ENCODE data around the gene SEL1L3. TPM values are rescaled to one million over a fixed set of nuclear protein-coding genes. Genes with fewer than 3 reads are reported as not detected.

Gene SEL1L3
- polyA plus RNA-seq, 1 of the 3 experiments (the other 2 are of a cell fraction): 2.2 TPM

DNA sequence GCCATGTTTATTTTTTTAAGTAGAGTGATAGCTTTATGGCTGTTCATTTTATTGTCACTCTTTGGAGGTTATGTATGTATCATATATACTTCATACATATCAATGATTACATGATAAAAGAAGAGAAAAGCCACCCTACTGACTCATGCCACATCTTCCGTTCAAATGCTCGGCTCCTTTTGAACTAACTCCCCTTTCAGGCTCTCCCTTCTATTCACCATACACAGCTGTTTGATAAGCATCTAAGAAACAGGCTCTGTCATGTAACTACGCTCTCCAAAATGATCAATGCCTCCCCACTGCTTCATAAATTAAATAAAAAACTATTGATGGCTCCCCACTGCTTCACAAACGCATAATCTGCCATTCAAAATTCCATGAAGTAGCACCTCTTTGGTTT, 89.4 kb downstream of the SEL1L3 start:
- H3K9me3 ChIP-seq: peaks cover 14% of the 10 kb centered on the region; the same call in 1 of the 2 replicates
- peaks cover 0 to 20% of the 10 kb centered on the region in 2 experiments for H3K36me3 ChIP-seq (replicated peaks in 1 of 2; ENCODE audit: control insufficient read depth in 1 of 2, insufficient read depth in 2 of 2, low read length in 1 of 2)
- ChIA-PET POLR2A (no interaction called here), CTCF (interaction anchor here (9.0 kb wide), 1 partner anchor 331 kb away, joined by 166 read pairs; no protein-coding TSS in a partner anchor)
- H3K4me3 ChIP-seq (ENCODE audit: low read depth in 2 of 2, low read length in 1 of 2): no peak overlapping the region
- no peak for DNase-seq
- H3K9me2 ChIP-seq: no peaks in the 10 kb centered on the region
- no peak overlapping the region for H3K27ac ChIP-seq (ENCODE audit: low read depth in 2 of 2, low read length in 1 of 2)
- H3K9ac ChIP-seq: no peak overlapping the region
- no peaks in the 10 kb centered on the region for H3K4me1 ChIP-seq (ENCODE audit: control insufficient read depth in 1 of 2, insufficient read depth in 2 of 2, low read depth in 1 of 2, low read length in 1 of 2)
- no peaks in the 10 kb centered on the region for H3K79me2 ChIP-seq (ENCODE audit: insufficient read depth)
- no peaks in the 10 kb centered on the region for H4K20me1 ChIP-seq (ENCODE audit: insufficient read depth)
- WGBS (ENCODE audit: low lambda C conversion rate): 68% methylated on average over 4 of the region's 4 CpGs
- no peaks in the 10 kb centered on the region for H3F3A ChIP-seq (replicated peaks; ENCODE audit: insufficient read depth)
- no peaks in the 10 kb centered on the region for H3K27me3 ChIP-seq (ENCODE audit: insufficient read depth)
- H3K4me2 ChIP-seq: no peak overlapping the region
- TF ChIP-seq SIN3A (IDR thresholded peaks at IDR 0.05; ENCODE audit: borderline replicate concordance, low read depth, low read length) (no peak), ELF1 (IDR thresholded peaks at IDR 0.05) (no peak), JUND (IDR thresholded peaks at IDR 0.05) (no peak), GABPA (IDR thresholded peaks at IDR 0.05; ENCODE audit: low read depth) (no peak), FOXJ3 (CRISPR knock-in tag; IDR thresholded peaks at IDR 0.05) (no peak), TCF12 (IDR thresholded peaks at IDR 0.05) (no peak), CHD2 (IDR thresholded peaks at IDR 0.05; ENCODE audit: low read length, partially characterized antibody) (no peak), MXI1 (IDR thresholded peaks at IDR 0.05; ENCODE audit: low read depth, low read length) (no peak), RAD21 (IDR thresholded peaks at IDR 0.05; ENCODE audit: low read length) (no peak), NFIC (IDR thresholded peaks at IDR 0.05; ENCODE audit: borderline replicate concordance) (no peak), ZBTB33 (IDR thresholded peaks at IDR 0.05; ENCODE audit: borderline replicate concordance, low read depth) (no peak), EZH2phosphoT487 (IDR thresholded peaks at IDR 0.05; ENCODE audit: borderline replicate concordance, low read depth) (no peak), IRF3 (IDR thresholded peaks at IDR 0.05; ENCODE audit: low read depth, low read length) (no peak)
- H2AFZ ChIP-seq (ENCODE audit: low read depth): no peak overlapping the region

DNA sequence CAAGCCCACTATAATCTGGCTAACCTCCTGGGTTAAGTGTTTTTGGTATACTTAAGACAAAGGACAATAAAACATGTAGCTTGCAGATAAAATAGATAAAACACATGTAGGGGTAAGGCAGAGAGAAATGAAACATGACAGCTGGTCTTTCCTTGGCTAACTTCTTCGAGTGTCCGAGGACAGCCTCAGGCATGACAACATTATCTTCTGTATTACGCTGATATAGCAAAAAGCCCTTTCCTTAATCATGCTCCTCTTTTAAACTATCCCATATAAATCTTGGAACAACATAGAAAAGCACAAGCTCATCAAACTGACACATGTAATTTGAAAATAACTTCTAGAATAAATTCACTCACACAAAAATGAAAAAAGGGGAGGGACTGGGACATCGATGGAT, 91.1 kb downstream of the SEL1L3 start:
- H3K9me2 ChIP-seq: no peaks in the 10 kb centered on the region
- no peak overlapping the region for H3K9ac ChIP-seq
- H3K4me2 ChIP-seq: no peak overlapping the region
- peaks cover 0 to 9% of the 10 kb centered on the region in 2 experiments for H3K36me3 ChIP-seq (replicated peaks in 1 of 2; ENCODE audit: control insufficient read depth in 1 of 2, insufficient read depth in 2 of 2, low read length in 1 of 2)
- no peaks in the 10 kb centered on the region for H3K79me2 ChIP-seq (ENCODE audit: insufficient read depth)
- ChIA-PET POLR2A (no interaction called here), CTCF (interaction anchor here (0.9 to 9.0 kb wide), 4 partner anchors 20 to 459 kb away, joined by 3 to 166 read pairs (median 4); partner anchors contain the start of gene ZCCHC4)
- no peak overlapping the region for H2AFZ ChIP-seq (ENCODE audit: low read depth)
- no peak for DNase-seq
- H3K9me3 ChIP-seq: peaks cover 8% of the 10 kb centered on the region; the same call in 1 of the 2 replicates
- no peaks in the 10 kb centered on the region for H4K20me1 ChIP-seq (ENCODE audit: insufficient read depth)
- H3K4me1 ChIP-seq (ENCODE audit: control insufficient read depth in 1 of 2, insufficient read depth in 2 of 2, low read depth in 1 of 2, low read length in 1 of 2): no peaks in the 10 kb centered on the region
- no peak overlapping the region for H3K27ac ChIP-seq (ENCODE audit: low read depth in 2 of 2, low read length in 1 of 2)
- no peaks in the 10 kb centered on the region for H3K27me3 ChIP-seq (ENCODE audit: insufficient read depth)
- 57% methylated on average over 4 of the region's 4 CpGs for WGBS (ENCODE audit: low lambda C conversion rate)
- H3K4me3 ChIP-seq (ENCODE audit: low read depth in 2 of 2, low read length in 1 of 2): no peak overlapping the region
- H3F3A ChIP-seq (replicated peaks; ENCODE audit: insufficient read depth): peaks cover 2% of the 10 kb centered on the region
- TF ChIP-seq RCOR1 (IDR thresholded peaks at IDR 0.05; ENCODE audit: low read length) (no peak), CTCF (IDR thresholded peaks at IDR 0.05) (no peak), RXRA (IDR thresholded peaks at IDR 0.05; ENCODE audit: borderline replicate concordance, low read depth) (no peak), SMC3 (IDR thresholded peaks at IDR 0.05; ENCODE audit: low read depth, low read length) (no peak), ELF1 (IDR thresholded peaks at IDR 0.05) (no peak), MXI1 (IDR thresholded peaks at IDR 0.05; ENCODE audit: low read depth, low read length) (no peak), YY1 (IDR thresholded peaks at IDR 0.05; ENCODE audit: low read depth) (no peak), MEF2A (IDR thresholded peaks at IDR 0.05; ENCODE audit: borderline replicate concordance, low read depth) (no peak), TAF1 (IDR thresholded peaks at IDR 0.05; ENCODE audit: borderline replicate concordance, low read depth, low read length) (no peak), TEAD4 (IDR thresholded peaks at IDR 0.05; ENCODE audit: borderline replicate concordance, insufficient read depth) (no peak), EP300 (IDR thresholded peaks at IDR 0.05; ENCODE audit: borderline replicate concordance in 1 of 2, low read depth in 1 of 2, low read length in 1 of 2) (no peak)
